Suprapubic skin (tissue), 4 donors: ENCODE data around the gene REPS2.

Source experiments
- EP300 ChIP-seq: sonication (generic); formaldehyde crosslinking; IDR thresholded peaks from one replicate; pipeline ENCODE4 v1.6.1; 2017; ENCODE audit warnings: antibody characterized with exemption
- POLR2A ChIP-seq, 2 donors: fragments of 450-650 bp; IDR thresholded peaks; one replicate each; pipeline ENCODE4 v1.6.1; 2017; ENCODE audit warnings: antibody characterized with exemption in 2 of 2, mild to moderate bottlenecking in 2 of 2, moderate library complexity in 2 of 2
- POLR2AphosphoS5 ChIP-seq, 3 donors: sonication (generic); formaldehyde crosslinking; IDR thresholded peaks; one replicate each; pipeline ENCODE4 v1.6.1; 2017; ENCODE audit warnings: antibody characterized with exemption in 3 of 3
- TF ChIP-seq, protein P1 (sequence below), 2 donors: fragments of 200-600 bp in 1 of 2; fragments of 450-650 bp in 1 of 2; sonication (generic) in 1 of 2; IDR thresholded peaks; one replicate each; pipeline ENCODE4 v1.5.1; 2016 to 2019; ENCODE audit warnings: antibody characterized with exemption in 2 of 2, mild to moderate bottlenecking in 1 of 2, moderate library complexity in 1 of 2

- TF ChIP-seq, protein P1, sequence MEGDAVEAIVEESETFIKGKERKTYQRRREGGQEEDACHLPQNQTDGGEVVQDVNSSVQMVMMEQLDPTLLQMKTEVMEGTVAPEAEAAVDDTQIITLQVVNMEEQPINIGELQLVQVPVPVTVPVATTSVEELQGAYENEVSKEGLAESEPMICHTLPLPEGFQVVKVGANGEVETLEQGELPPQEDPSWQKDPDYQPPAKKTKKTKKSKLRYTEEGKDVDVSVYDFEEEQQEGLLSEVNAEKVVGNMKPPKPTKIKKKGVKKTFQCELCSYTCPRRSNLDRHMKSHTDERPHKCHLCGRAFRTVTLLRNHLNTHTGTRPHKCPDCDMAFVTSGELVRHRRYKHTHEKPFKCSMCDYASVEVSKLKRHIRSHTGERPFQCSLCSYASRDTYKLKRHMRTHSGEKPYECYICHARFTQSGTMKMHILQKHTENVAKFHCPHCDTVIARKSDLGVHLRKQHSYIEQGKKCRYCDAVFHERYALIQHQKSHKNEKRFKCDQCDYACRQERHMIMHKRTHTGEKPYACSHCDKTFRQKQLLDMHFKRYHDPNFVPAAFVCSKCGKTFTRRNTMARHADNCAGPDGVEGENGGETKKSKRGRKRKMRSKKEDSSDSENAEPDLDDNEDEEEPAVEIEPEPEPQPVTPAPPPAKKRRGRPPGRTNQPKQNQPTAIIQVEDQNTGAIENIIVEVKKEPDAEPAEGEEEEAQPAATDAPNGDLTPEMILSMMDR (IDR thresholded peaks at IDR 0.05) = no peak
- TF ChIP-seq POLR2AphosphoS5 (IDR thresholded peaks at IDR 0.05) (no peak), POLR2A (IDR thresholded peaks at IDR 0.05) (no peak), EP300 (no peak)
These were observed 91.8 kb downstream of the REPS2 start for GRCh38 chrX:17038277-17038676.
